ENCODE results near the gene ARHGAP24. TPM values are rescaled to one million over a fixed set of nuclear protein-coding genes. Genes with fewer than 3 reads are reported as not detected.
A peak's percentile ranks its signal among the peaks of the same experiment; 100 is the strongest.

ARHGAP24 gene
- total RNA-seq, 1 donor from 2014 or later, result 11.1 TPM

DNA sequence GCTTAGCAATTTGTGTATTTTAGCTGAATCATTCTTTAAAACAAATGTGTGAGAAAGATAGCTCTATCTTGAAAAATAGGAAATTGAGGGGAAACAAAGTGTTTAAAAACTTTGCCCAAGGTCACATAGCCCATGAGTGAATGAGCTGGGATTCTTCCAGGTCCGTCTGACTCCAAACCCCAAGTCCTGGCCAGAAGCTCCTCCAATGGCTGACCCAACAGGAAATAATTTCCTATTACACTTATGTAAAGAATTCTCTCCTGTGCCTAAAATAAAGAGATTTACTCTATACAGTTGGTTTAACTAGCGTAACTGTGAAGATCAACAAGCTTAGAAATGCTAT lies 287.6 kb downstream of the ARHGAP24 start:
- TF ChIP-seq, protein P1, sequence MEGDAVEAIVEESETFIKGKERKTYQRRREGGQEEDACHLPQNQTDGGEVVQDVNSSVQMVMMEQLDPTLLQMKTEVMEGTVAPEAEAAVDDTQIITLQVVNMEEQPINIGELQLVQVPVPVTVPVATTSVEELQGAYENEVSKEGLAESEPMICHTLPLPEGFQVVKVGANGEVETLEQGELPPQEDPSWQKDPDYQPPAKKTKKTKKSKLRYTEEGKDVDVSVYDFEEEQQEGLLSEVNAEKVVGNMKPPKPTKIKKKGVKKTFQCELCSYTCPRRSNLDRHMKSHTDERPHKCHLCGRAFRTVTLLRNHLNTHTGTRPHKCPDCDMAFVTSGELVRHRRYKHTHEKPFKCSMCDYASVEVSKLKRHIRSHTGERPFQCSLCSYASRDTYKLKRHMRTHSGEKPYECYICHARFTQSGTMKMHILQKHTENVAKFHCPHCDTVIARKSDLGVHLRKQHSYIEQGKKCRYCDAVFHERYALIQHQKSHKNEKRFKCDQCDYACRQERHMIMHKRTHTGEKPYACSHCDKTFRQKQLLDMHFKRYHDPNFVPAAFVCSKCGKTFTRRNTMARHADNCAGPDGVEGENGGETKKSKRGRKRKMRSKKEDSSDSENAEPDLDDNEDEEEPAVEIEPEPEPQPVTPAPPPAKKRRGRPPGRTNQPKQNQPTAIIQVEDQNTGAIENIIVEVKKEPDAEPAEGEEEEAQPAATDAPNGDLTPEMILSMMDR (IDR thresholded peaks at IDR 0.05; ENCODE audit: insufficient read depth, low read length, severe bottlenecking), result no peak
- DNase-seq (ENCODE audit: low read depth), result peak; percentile 57
- H3K36me3 ChIP-seq (ENCODE audit: control insufficient read depth, insufficient read depth, low read length), result no peaks in the 10 kb centered on the region
- H3K4me3 ChIP-seq (ENCODE audit: low read depth, low read length), result no peak overlapping the region
- FAIRE-seq, result no peak
- no peaks in the 10 kb centered on the region for H3K27me3 ChIP-seq (ENCODE audit: control insufficient read depth, insufficient read depth, low read length)

DNA sequence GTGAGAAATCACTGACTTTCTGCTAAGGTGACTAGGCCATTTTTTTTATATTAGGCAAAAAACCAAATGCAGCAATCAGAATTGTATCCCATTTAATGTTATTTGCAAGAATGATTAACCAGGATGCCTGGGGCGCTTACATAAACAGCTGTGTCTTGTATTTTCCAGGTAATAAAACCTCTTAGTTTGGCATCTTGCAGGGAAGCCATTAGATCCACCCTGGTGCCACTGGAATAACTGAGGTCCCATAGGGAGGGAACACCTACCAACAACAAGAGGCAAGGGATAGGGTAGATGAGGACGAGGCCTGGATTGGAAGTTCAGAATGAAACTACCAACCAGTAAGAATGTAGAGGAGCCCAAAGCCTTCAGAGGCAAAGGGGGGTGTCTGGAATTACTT lies 288.3 kb downstream of the ARHGAP24 start:
- DNase-seq (ENCODE audit: low read depth) (no peak), FAIRE-seq (no peak)
- TF ChIP-seq, protein P1 (IDR thresholded peaks at IDR 0.05; ENCODE audit: insufficient read depth, low read length, severe bottlenecking), result no peak
- no peaks in the 10 kb centered on the region for H3K36me3 ChIP-seq (ENCODE audit: control insufficient read depth, insufficient read depth, low read length)
- no peaks in the 10 kb centered on the region for H3K27me3 ChIP-seq (ENCODE audit: control insufficient read depth, insufficient read depth, low read length)
- H3K4me3 ChIP-seq (ENCODE audit: low read depth, low read length), result no peak overlapping the region

DNA sequence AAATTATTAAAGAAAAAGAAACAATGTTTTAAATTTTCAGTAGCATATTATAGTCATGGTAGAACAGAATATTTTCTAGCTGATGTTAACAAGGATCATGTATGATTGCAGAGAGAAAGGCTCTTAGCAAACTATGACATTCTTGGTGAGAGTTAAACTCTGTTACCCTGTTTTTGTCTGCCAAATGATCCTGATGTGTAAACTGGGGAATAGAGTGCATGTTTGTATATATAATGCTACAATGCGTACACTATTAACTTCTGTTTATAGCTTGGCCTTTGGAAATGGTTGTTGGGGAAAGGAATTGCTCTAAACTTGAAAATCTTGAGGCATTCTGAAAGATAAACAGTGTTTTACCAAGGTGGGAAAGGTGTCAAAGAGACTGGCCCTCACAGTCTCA lies 292.7 kb downstream of the ARHGAP24 start:
- Histone ChIP-seq H3K27me3 (ENCODE audit: control insufficient read depth, insufficient read depth, low read length) (no peaks in the 10 kb centered on the region), H3K36me3 (ENCODE audit: control insufficient read depth, insufficient read depth, low read length) (no peaks in the 10 kb centered on the region), H3K4me3 (ENCODE audit: low read depth, low read length) (no peak overlapping the region)
- TF ChIP-seq, protein P1 (IDR thresholded peaks at IDR 0.05; ENCODE audit: insufficient read depth, low read length, severe bottlenecking), result no peak
- FAIRE-seq, result no peak
- no peak for DNase-seq (ENCODE audit: low read depth)

DNA sequence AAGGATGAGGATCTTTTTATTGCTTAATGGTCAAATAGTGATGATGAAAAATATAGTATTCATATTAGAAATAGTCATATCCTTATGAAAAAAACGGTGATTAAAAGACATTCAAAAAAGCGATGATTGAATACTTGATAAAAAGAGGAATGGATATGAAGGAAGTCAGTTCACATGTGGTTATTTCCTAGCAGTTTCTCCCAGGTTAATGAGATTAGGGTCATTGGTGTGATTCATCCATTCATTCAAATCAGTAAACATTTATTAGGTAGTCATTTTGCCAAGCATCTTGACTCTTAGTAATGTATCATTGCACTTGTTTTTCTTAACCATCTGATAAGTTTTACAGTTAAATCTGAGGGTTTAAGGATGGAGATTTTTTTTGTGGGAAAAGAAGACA lies 294.1 kb downstream of the ARHGAP24 start:
- Histone ChIP-seq H3K27me3 (ENCODE audit: control insufficient read depth, insufficient read depth, low read length) (no peaks in the 10 kb centered on the region), H3K4me3 (ENCODE audit: low read depth, low read length) (no peak overlapping the region), H3K36me3 (ENCODE audit: control insufficient read depth, insufficient read depth, low read length) (no peaks in the 10 kb centered on the region)
- TF ChIP-seq, protein P1 (IDR thresholded peaks at IDR 0.05; ENCODE audit: insufficient read depth, low read length, severe bottlenecking), result no peak
- DNase-seq (ENCODE audit: low read depth) (no peak), FAIRE-seq (no peak)

- TF ChIP-seq, protein P1 (IDR thresholded peaks at IDR 0.05; ENCODE audit: insufficient read depth, low read length, severe bottlenecking), result no peak
- no peaks in the 10 kb centered on the region for H3K27me3 ChIP-seq (ENCODE audit: control insufficient read depth, insufficient read depth, low read length)
- H3K4me3 ChIP-seq (ENCODE audit: low read depth, low read length), result no peak overlapping the region
- DNase-seq (ENCODE audit: low read depth), result no peak
- no peaks in the 10 kb centered on the region for H3K36me3 ChIP-seq (ENCODE audit: control insufficient read depth, insufficient read depth, low read length)
- no peak for FAIRE-seq
These were observed 297.5 kb downstream of the ARHGAP24 start for GRCh38 chr4:85772470-85772869.

- TF ChIP-seq, protein P1 (IDR thresholded peaks at IDR 0.05; ENCODE audit: insufficient read depth, low read length, severe bottlenecking), result no peak
- no peak for FAIRE-seq
- no peaks in the 10 kb centered on the region for H3K27me3 ChIP-seq (ENCODE audit: control insufficient read depth, insufficient read depth, low read length)
These were observed 298.4 kb downstream of the ARHGAP24 start for GRCh38 chr4:85773372-85773771.

More at GRCh38 chr4:85773372-85773771, 298.4 kb downstream of the ARHGAP24 start:
- H3K4me3 ChIP-seq (ENCODE audit: low read depth, low read length), result no peak overlapping the region
- DNase-seq (ENCODE audit: low read depth), result no peak
- no peaks in the 10 kb centered on the region for H3K36me3 ChIP-seq (ENCODE audit: control insufficient read depth, insufficient read depth, low read length)

Measured in bronchial epithelial cell (primary cell).